Caco-2 (cell line): ENCODE measurements around the gene DPEP2. TPM values are rescaled to one million over a fixed set of nuclear protein-coding genes. Genes with fewer than 3 reads are reported as not detected.

Experiments used
- BruUV-seq: library from RNA; stranded (reverse); fragments of 400-500 nt; replicated peaks from 2 replicates; lab custom pipeline; 2021; lab: Mats Ljungman, UMichigan
- CTCF ChIA-PET: fragments of 300-600 bp; sonication (Branson Sonifier 250); formaldehyde crosslinking; loops from one replicate; lab custom pipeline; 2022; ENCODE audit warnings: antibody characterized with exemption; lab: Charles Lee
- POLR2A ChIA-PET: fragments of 300-600 bp; sonication (Branson Sonifier 250); formaldehyde crosslinking; loops from one replicate; lab custom pipeline; 2022; ENCODE audit warnings: antibody characterized with exemption; lab: Charles Lee
- DNase-seq, 2 experiments: peaks; one replicate each; pipeline versions ENCODE4 v3.0.0 to v3.0.0-alpha.2; 2020 to 2022
- H3K27me3 ChIP-seq: replicated peaks from 2 replicates; pipeline ENCODE4 v1.6.0; 2011; ENCODE audit warnings: low read length; ENCODE audit not compliant: control insufficient read depth, insufficient read depth
- H3K36me3 ChIP-seq: 2 replicates; pipeline ENCODE4 v1.5.1; 2011; ENCODE audit warnings: low read length; ENCODE audit not compliant: control insufficient read depth, insufficient read depth
- H3K4me1 ChIP-seq: fragments of 250-450 bp; sonication (Bioruptor Pico); 2 replicates; pipeline ENCODE4 v1.5.1; 2020; ENCODE audit warnings: mild to moderate bottlenecking
- H3K4me3 ChIP-seq: 2 replicates; pipeline ENCODE4 v1.5.1; 2011; ENCODE audit warnings: low read depth, mild to moderate bottlenecking, control low read depth, low read length
- H3K9me3 ChIP-seq: fragments of 250-450 bp; sonication (Bioruptor Pico); 2 replicates; pipeline ENCODE4 v1.5.1; 2020; ENCODE audit warnings: mild to moderate bottlenecking, moderate library complexity
- H3K27ac Mint-ChIP-seq: one replicate; pipeline ENCODE4 v1.8.0; 2022; ENCODE audit warnings: mixed read lengths; ENCODE audit not compliant: unreplicated experiment
- H3K27me3 Mint-ChIP-seq: one replicate; pipeline ENCODE4 v1.8.0; 2022; ENCODE audit warnings: mixed read lengths; ENCODE audit not compliant: insufficient read depth, unreplicated experiment
- H3K36me3 Mint-ChIP-seq: one replicate; pipeline ENCODE4 v1.8.0; 2022; ENCODE audit warnings: mild to moderate bottlenecking, mixed read lengths; ENCODE audit not compliant: insufficient read depth, unreplicated experiment
- H3K4me1 Mint-ChIP-seq: one replicate; pipeline ENCODE4 v1.8.0; 2022; ENCODE audit warnings: low read depth, mixed read lengths; ENCODE audit not compliant: unreplicated experiment
- H3K4me3 Mint-ChIP-seq: one replicate; pipeline ENCODE4 v1.8.0; 2022; ENCODE audit warnings: mild to moderate bottlenecking, moderate library complexity, mixed read lengths; ENCODE audit not compliant: unreplicated experiment
- H3K9me3 Mint-ChIP-seq: one replicate; pipeline ENCODE4 v1.8.0; 2022; ENCODE audit warnings: mixed read lengths; ENCODE audit not compliant: unreplicated experiment
- CTCF ChIP-seq, 2 experiments: fragments of 200-600 bp in 1 of 2; IDR thresholded peaks; 1 replicate in 1 of 2; 2 replicates in 1 of 2; pipeline versions ENCODE4 v1.5.1 to v1.8.0; 2011 to 2022; ENCODE audit warnings: antibody characterized with exemption in 1 of 2, control low read depth in 1 of 2, inconsistent platforms in 1 of 2, low read depth in 1 of 2, low read length in 1 of 2, mild to moderate bottlenecking in 1 of 2, moderate library complexity in 1 of 2; ENCODE audit not compliant: insufficient read depth in 1 of 2, severe bottlenecking in 1 of 2, unreplicated experiment in 1 of 2
- intact Hi-C: fragments of 100-400 bp; cut with micrococcal nuclease; formaldehyde crosslinking; loops from one replicate; pipeline ENCODE4 v1.10.0; 2022; ENCODE audit not compliant: unreplicated experiment
- total RNA-seq: library from RNA; stranded (reverse); gene quantifications from 2 replicates; pipeline ENCODE4 v1.2.3, GENCODE V29; 2022

The DPEP2 gene
- total RNA-seq, 1 experiment from 2014 or later = not detected

GRCh38 chr16:67949645-67950044 is 49.6 kb downstream of the DPEP2 start:
- no peak for DNase-seq
- ChIA-PET CTCF (no interaction called here), POLR2A (no interaction called here)
- Mint-ChIP-seq H3K36me3 (peaks cover 94% of the 10 kb centered on the region), H3K27ac (no peak overlapping the region), H3K27me3 (no peaks in the 10 kb centered on the region), H3K4me1 (no peaks in the 10 kb centered on the region), H3K4me3 (no peak overlapping the region), H3K9me3 (no peaks in the 10 kb centered on the region)
- no TSS peak for BruUV-seq
- no peak for TF ChIP-seq CTCF (IDR thresholded peaks at IDR 0.05; ENCODE audit: insufficient read depth in 1 of 2, low read depth in 1 of 2, low read length in 1 of 2, severe bottlenecking in 1 of 2, unreplicated experiment in 1 of 2)
- Histone ChIP-seq H3K4me3 (no peak overlapping the region), H3K4me1 (no peaks in the 10 kb centered on the region), H3K27me3 (no peaks in the 10 kb centered on the region), H3K36me3 (peaks cover 10% of the 10 kb centered on the region), H3K9me3 (no peaks in the 10 kb centered on the region)
- intact Hi-C loops = no loop called here

GRCh38 chr16:67948015-67948414 is 51.3 kb downstream of the DPEP2 start:
- DNase-seq = no peak
- Histone ChIP-seq H3K9me3 (no peaks in the 10 kb centered on the region), H3K27me3 (no peaks in the 10 kb centered on the region), H3K4me3 (no peak overlapping the region), H3K36me3 (peaks cover 10% of the 10 kb centered on the region), H3K4me1 (peaks cover 6% of the 10 kb centered on the region; the same call in 1 of the 2 replicates)
- no peak for TF ChIP-seq CTCF (IDR thresholded peaks at IDR 0.05; ENCODE audit: insufficient read depth in 1 of 2, low read depth in 1 of 2, low read length in 1 of 2, severe bottlenecking in 1 of 2, unreplicated experiment in 1 of 2)
- H3K4me1 Mint-ChIP-seq = no peaks in the 10 kb centered on the region
- no peak overlapping the region for H3K27ac Mint-ChIP-seq
- peaks cover 95% of the 10 kb centered on the region for H3K36me3 Mint-ChIP-seq
- ChIA-PET POLR2A (interaction anchor here (1.4 kb wide), 1 partner anchor 12 kb away, joined by 3 read pairs; no protein-coding TSS in a partner anchor), CTCF (interaction anchor here (0.6 to 1.1 kb wide), 2 partner anchors 93 to 95 kb away, joined by 3 read pairs; no protein-coding TSS in a partner anchor)
- intact Hi-C loops = no loop called here
- H3K27me3 Mint-ChIP-seq = no peaks in the 10 kb centered on the region
- no peaks in the 10 kb centered on the region for H3K9me3 Mint-ChIP-seq
- no peak overlapping the region for H3K4me3 Mint-ChIP-seq
- BruUV-seq = no TSS peak

GRCh38 chr16:67946966-67947558 is 52.2 kb downstream of the DPEP2 start:
- no peaks in the 10 kb centered on the region for H3K27me3 ChIP-seq
- H3K4me3 Mint-ChIP-seq = no peak overlapping the region
- TF ChIP-seq CTCF (IDR thresholded peaks at IDR 0.05; ENCODE audit: insufficient read depth in 1 of 2, low read depth in 1 of 2, low read length in 1 of 2, severe bottlenecking in 1 of 2, unreplicated experiment in 1 of 2) = no peak
- no peak for DNase-seq
- H3K27me3 Mint-ChIP-seq = no peaks in the 10 kb centered on the region
- ChIA-PET POLR2A (interaction anchor here (0.6 kb wide), 1 partner anchor 80 kb away, joined by 4 read pairs; no protein-coding TSS in a partner anchor), CTCF (interaction anchor here (0.6 to 0.8 kb wide), 2 partner anchors 11 to 96 kb away, joined by 3 to 5 read pairs; no protein-coding TSS in a partner anchor)
- no TSS peak for BruUV-seq
- no peaks in the 10 kb centered on the region for H3K9me3 Mint-ChIP-seq
- H3K27ac Mint-ChIP-seq = no peak overlapping the region
- peaks cover 10% of the 10 kb centered on the region for H3K36me3 ChIP-seq
- no peaks in the 10 kb centered on the region for H3K9me3 ChIP-seq
- H3K4me3 ChIP-seq = no peak overlapping the region
- intact Hi-C loops = no loop called here
- peaks cover 94% of the 10 kb centered on the region for H3K36me3 Mint-ChIP-seq
- H3K4me1 ChIP-seq = peaks cover 6% of the 10 kb centered on the region; the same call in 1 of the 2 replicates
- peaks cover 4% of the 10 kb centered on the region for H3K4me1 Mint-ChIP-seq
